OCI-LY3 (cell line): ENCODE measurements around the gene CP.

ENCODE experiments used
- H2AFZ ChIP-seq: fragments of 200-600, 300-600 bp; shearing (Covaris generic); 2 replicates; pipeline ENCODE4 v1.6.0; 2014; ENCODE audit warnings: antibody characterized with exemption, low read depth, low read length
- H3K27ac ChIP-seq: fragments of 200-600, 300-600 bp; sonication (generic); 2 replicates; pipeline ENCODE4 v1.5.1; 2014; ENCODE audit warnings: mild to moderate bottlenecking, low read length, moderate library complexity, mixed read lengths
- H3K27me3 ChIP-seq: fragments of 200-600, 300-600 bp; sonication (generic); 2 replicates; pipeline ENCODE4 v1.6.1; 2014; ENCODE audit warnings: low read depth, low read length, mixed read lengths
- H3K36me3 ChIP-seq: fragments of 200-600, 300-600 bp; sonication (generic); replicated peaks from 2 replicates; pipeline ENCODE3; 2014; ENCODE audit warnings: low read depth, low read length, mixed read lengths
- H3K4me1 ChIP-seq: fragments of 300-600, 200-600 bp; sonication (generic); 2 replicates; pipeline ENCODE4 v1.6.1; 2014; ENCODE audit warnings: low read length, mixed read lengths
- H3K4me2 ChIP-seq: fragments of 200-600, 300-600 bp; sonication (generic); 2 replicates; pipeline ENCODE4 v1.6.1; 2014; ENCODE audit warnings: low read length, mixed read lengths
- H3K4me3 ChIP-seq: fragments of 300-600, 200-600 bp; sonication (generic); 2 replicates; pipeline ENCODE4 v1.5.1; 2014; ENCODE audit warnings: antibody characterized with exemption, mild to moderate bottlenecking, low read length, moderate library complexity
- H3K79me2 ChIP-seq: fragments of 300-600, 200-600 bp; shearing (Covaris generic); 2 replicates; pipeline ENCODE4 v1.6.1; 2014; ENCODE audit warnings: mild to moderate bottlenecking, low read length, mixed read lengths
- H3K9ac ChIP-seq: fragments of 300-600, 200-600 bp; shearing (Covaris generic); 2 replicates; pipeline ENCODE4 v1.6.0; 2014; ENCODE audit warnings: mild to moderate bottlenecking, low read length, moderate library complexity
- H3K9me3 ChIP-seq: fragments of 200-600, 300-600 bp; shearing (Covaris generic); 2 replicates; pipeline ENCODE4 v1.6.1; 2014; ENCODE audit warnings: low read length, mixed read lengths; ENCODE audit not compliant: insufficient read depth
- H4K20me1 ChIP-seq: fragments of 200-600, 300-600 bp; sonication (generic); 2 replicates; pipeline ENCODE4 v1.6.1; 2016; ENCODE audit warnings: low read length, mixed read lengths; ENCODE audit not compliant: insufficient read depth
- CTCF ChIP-seq: fragments of 200-600, 300-600 bp; sonication (generic); IDR thresholded peaks from 2 replicates; pipeline ENCODE4 v1.5.1; 2014; ENCODE audit warnings: antibody characterized with exemption, low read length, low read depth
- EZH2phosphoT487 ChIP-seq: fragments of 200-600 bp; shearing (Covaris generic); IDR thresholded peaks from 2 replicates; pipeline ENCODE4 v1.6.1; 2018; ENCODE audit warnings: antibody characterized with exemption, mixed run types, low read depth

CP gene

GRCh38 chr3:149221783-149222517 is at the start of gene CP:
TSS of gene CP (minus strand) at chr3:149221829. CDS start at chr3:149221792, 37 bp downstream.
- H3K4me1 ChIP-seq: peaks cover 18% of the 10 kb centered on the region
- H2AFZ ChIP-seq: no peak within 1 kb of the TSS
- no peak within 1 kb of the TSS for H3K4me2 ChIP-seq

GRCh38 chr3:149270180-149270579 is 48.6 kb upstream of the CP start:
- Histone ChIP-seq H3K4me3 (no peak overlapping the region), H3K27me3 (no peaks in the 10 kb centered on the region), H4K20me1 (no peaks in the 10 kb centered on the region), H3K36me3 (no peaks in the 10 kb centered on the region), H3K79me2 (no peaks in the 10 kb centered on the region), H3K4me2 (no peak overlapping the region), H3K9ac (no peak overlapping the region), H3K4me1 (peaks cover 3% of the 10 kb centered on the region; the same call in 1 of the 2 replicates), H3K9me3 (no peaks in the 10 kb centered on the region), H2AFZ (no peak overlapping the region), H3K27ac (no peak overlapping the region)
- no peak for TF ChIP-seq CTCF
- TF ChIP-seq EZH2phosphoT487: no peak

More at GRCh38 chr3:149221783-149222517, at the start of gene CP:
- H4K20me1 ChIP-seq: no peaks in the 10 kb centered on the region
- H3K9me3 ChIP-seq: no peaks in the 10 kb centered on the region
- no peaks in the 10 kb centered on the region for H3K79me2 ChIP-seq
- no peaks in the 10 kb centered on the region for H3K27me3 ChIP-seq
- no peak within 1 kb of the TSS for H3K27ac ChIP-seq
- no peak within 1 kb of the TSS for H3K4me3 ChIP-seq
- TF ChIP-seq EZH2phosphoT487: no peak
- TF ChIP-seq CTCF: no peak
- H3K36me3 ChIP-seq: no peaks in the 10 kb centered on the region
- H3K9ac ChIP-seq: no peak within 1 kb of the TSS

GRCh38 chr3:149269687-149270086 is 48.1 kb upstream of the CP start:
- Histone ChIP-seq H3K4me3 (no peak overlapping the region), H3K36me3 (no peaks in the 10 kb centered on the region), H2AFZ (no peak overlapping the region), H3K4me1 (peaks cover 3% of the 10 kb centered on the region; the same call in 1 of the 2 replicates), H3K27ac (no peak overlapping the region), H3K9me3 (no peaks in the 10 kb centered on the region), H4K20me1 (no peaks in the 10 kb centered on the region), H3K4me2 (no peak overlapping the region), H3K27me3 (no peaks in the 10 kb centered on the region), H3K79me2 (no peaks in the 10 kb centered on the region), H3K9ac (no peak overlapping the region)
- no peak for TF ChIP-seq CTCF
- TF ChIP-seq EZH2phosphoT487: no peak

GRCh38 chr3:149267565-149267964 is 45.9 kb upstream of the CP start:
- Histone ChIP-seq H3K4me3 (no peak overlapping the region), H3K4me2 (no peak overlapping the region), H3K4me1 (peaks cover 3% of the 10 kb centered on the region; the same call in 1 of the 2 replicates), H3K9me3 (no peaks in the 10 kb centered on the region), H3K27me3 (no peaks in the 10 kb centered on the region), H4K20me1 (no peaks in the 10 kb centered on the region), H2AFZ (no peak overlapping the region), H3K79me2 (no peaks in the 10 kb centered on the region), H3K36me3 (no peaks in the 10 kb centered on the region), H3K27ac (no peak overlapping the region), H3K9ac (no peak overlapping the region)
- TF ChIP-seq EZH2phosphoT487 (no peak), CTCF (no peak)
